Activated naive CD4-positive, alpha-beta T cell treated with Interleukin-2 at 50 U/mL for 16 hours (primary cell): Measurements from ENCODE around the gene PLP1.
"Not testable (repeated sequence)": the region's sequence is repeated elsewhere in the genome, so short reads cannot be mapped to it uniquely, and the experiment has no call there.

Experiments used
- DNase-seq: peaks from one replicate; pipeline ENCODE4 v3.0.0-alpha.2; 2020

The PLP1 gene

GRCh38 chrX:103781706-103782105 is 5.1 kb downstream of the PLP1 start:
- no peak for DNase-seq

- no peak for DNase-seq
These were observed 6.0 kb downstream of the PLP1 start for GRCh38 chrX:103782640-103783039.

GRCh38 chrX:103783196-103783595 is 6.6 kb downstream of the PLP1 start:
- no peak for DNase-seq

GRCh38 chrX:103783971-103784370 is 7.3 kb downstream of the PLP1 start:
- no peak for DNase-seq

- no peak for DNase-seq
These were observed 12.4 kb downstream of the PLP1 start for GRCh38 chrX:103789004-103789403.

- DNase-seq, result no peak
These were observed 14.6 kb downstream of the PLP1 start for GRCh38 chrX:103791228-103791627.

- DNase-seq, result no peak
These were observed 15.3 kb downstream of the PLP1 start for GRCh38 chrX:103791826-103792485.

GRCh38 chrX:103792916-103793544 is 16.4 kb downstream of the PLP1 start:
- no peak for DNase-seq

GRCh38 chrX:103793545-103793940 is 16.9 kb downstream of the PLP1 start:
- DNase-seq, result no peak

- DNase-seq, result no peak
These were observed 17.5 kb downstream of the PLP1 start for GRCh38 chrX:103794119-103794518.

GRCh38 chrX:103797691-103798090 is 21.1 kb downstream of the PLP1 start:
- no peak for DNase-seq

- no peak for DNase-seq
These were observed 23.7 kb downstream of the PLP1 start for GRCh38 chrX:103800318-103800717.

- DNase-seq, result no peak
These were observed 29.2 kb downstream of the PLP1 start for GRCh38 chrX:103805860-103806259.

- DNase-seq, result no peak
These were observed 30.3 kb downstream of the PLP1 start for GRCh38 chrX:103806862-103807474.

GRCh38 chrX:103811858-103812257 is 35.2 kb downstream of the PLP1 start:
- DNase-seq, result no peak

- not testable (repeated sequence) for DNase-seq
These were observed 40.5 kb downstream of the PLP1 start for GRCh38 chrX:103817101-103817500.

- DNase-seq, result no peak
These were observed 40.9 kb downstream of the PLP1 start for GRCh38 chrX:103817502-103817901.

- no peak for DNase-seq
These were observed 42.4 kb downstream of the PLP1 start for GRCh38 chrX:103818842-103819619.

GRCh38 chrX:103820802-103821201 is 44.2 kb downstream of the PLP1 start:
- not testable (repeated sequence) for DNase-seq

- DNase-seq, result no peak
These were observed 47.0 kb downstream of the PLP1 start for GRCh38 chrX:103823591-103823990.

GRCh38 chrX:103825881-103826280 is 49.2 kb downstream of the PLP1 start:
- no peak for DNase-seq

- DNase-seq, result no peak
These were observed 51.9 kb downstream of the PLP1 start for GRCh38 chrX:103828529-103828928.

GRCh38 chrX:103830848-103831247 is 54.2 kb downstream of the PLP1 start:
- DNase-seq, result no peak

- no peak for DNase-seq
These were observed 54.7 kb downstream of the PLP1 start for GRCh38 chrX:103831342-103831802.
